ENCODE results near the gene POU2AF1. TPM values are rescaled to one million over a fixed set of nuclear protein-coding genes. Genes with fewer than 3 reads are reported as not detected.

The POU2AF1 gene
- total and polyA plus RNA-seq, 2 of the 13 experiments (the other 11 are each of a cell fraction or from before 2014, with no cell fraction given), result 1.9 to 3.6 TPM

DNA sequence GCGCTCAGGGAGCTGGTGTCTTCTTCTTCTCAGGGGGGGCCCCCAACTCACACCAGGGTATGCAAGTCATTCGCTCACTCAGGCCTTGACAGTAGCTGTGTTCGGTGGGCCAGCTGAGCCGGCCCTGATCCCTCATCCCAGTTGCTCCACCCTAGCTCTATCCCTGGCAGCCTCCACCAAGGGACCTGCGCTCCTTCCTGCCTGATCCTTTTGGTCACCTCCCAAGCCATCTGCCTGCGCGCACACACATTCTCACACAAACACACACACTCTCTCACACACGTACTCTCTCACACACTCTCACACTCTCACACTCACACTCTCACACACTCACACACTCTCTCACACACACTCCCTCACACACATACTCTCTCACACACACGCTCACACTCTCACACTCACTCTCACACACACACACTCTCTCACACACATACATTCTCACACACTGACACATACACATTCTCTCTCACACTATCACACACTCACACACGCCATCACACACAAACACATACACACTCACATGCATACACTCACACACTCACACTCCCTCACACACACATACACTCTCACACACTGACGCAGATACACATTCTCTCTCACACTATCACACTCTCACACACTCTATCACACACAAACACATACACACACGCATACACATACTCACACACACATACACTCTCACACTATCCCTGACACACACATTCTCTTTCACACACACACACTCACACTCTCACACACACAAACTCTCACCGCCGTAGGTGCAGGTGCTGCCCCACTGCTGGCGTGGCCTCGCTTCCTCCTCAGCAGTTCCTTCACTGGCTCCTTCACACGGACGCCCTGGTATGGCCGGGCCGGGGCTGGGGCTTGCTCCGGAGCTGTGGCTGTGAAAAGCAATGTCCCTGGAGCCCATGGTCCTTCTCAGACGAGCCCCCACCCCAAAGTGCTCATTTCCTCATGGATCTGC, 20.8 kb downstream of the POU2AF1 start:
- FAIRE-seq, result no peak
- TF ChIP-seq ZBTB42 (CRISPR knock-in tag; IDR thresholded peaks at IDR 0.05) (no peak), RFX3 (CRISPR knock-in tag; IDR thresholded peaks at IDR 0.05) (no peak), CCDC6 (CRISPR knock-in tag; IDR thresholded peaks at IDR 0.05) (no peak), SKI (IDR thresholded peaks at IDR 0.05; ENCODE audit: partially characterized antibody) (no peak), KDM5A (IDR thresholded peaks at IDR 0.05; ENCODE audit: borderline replicate concordance, low read length) (no peak), ZNF282 (IDR thresholded peaks at IDR 0.05; ENCODE audit: partially characterized antibody) (no peak), ZFYVE20 (CRISPR knock-in tag; IDR thresholded peaks at IDR 0.05; ENCODE audit: borderline replicate concordance, low read depth) (no peak)
- TF ChIP-seq, protein P1, sequence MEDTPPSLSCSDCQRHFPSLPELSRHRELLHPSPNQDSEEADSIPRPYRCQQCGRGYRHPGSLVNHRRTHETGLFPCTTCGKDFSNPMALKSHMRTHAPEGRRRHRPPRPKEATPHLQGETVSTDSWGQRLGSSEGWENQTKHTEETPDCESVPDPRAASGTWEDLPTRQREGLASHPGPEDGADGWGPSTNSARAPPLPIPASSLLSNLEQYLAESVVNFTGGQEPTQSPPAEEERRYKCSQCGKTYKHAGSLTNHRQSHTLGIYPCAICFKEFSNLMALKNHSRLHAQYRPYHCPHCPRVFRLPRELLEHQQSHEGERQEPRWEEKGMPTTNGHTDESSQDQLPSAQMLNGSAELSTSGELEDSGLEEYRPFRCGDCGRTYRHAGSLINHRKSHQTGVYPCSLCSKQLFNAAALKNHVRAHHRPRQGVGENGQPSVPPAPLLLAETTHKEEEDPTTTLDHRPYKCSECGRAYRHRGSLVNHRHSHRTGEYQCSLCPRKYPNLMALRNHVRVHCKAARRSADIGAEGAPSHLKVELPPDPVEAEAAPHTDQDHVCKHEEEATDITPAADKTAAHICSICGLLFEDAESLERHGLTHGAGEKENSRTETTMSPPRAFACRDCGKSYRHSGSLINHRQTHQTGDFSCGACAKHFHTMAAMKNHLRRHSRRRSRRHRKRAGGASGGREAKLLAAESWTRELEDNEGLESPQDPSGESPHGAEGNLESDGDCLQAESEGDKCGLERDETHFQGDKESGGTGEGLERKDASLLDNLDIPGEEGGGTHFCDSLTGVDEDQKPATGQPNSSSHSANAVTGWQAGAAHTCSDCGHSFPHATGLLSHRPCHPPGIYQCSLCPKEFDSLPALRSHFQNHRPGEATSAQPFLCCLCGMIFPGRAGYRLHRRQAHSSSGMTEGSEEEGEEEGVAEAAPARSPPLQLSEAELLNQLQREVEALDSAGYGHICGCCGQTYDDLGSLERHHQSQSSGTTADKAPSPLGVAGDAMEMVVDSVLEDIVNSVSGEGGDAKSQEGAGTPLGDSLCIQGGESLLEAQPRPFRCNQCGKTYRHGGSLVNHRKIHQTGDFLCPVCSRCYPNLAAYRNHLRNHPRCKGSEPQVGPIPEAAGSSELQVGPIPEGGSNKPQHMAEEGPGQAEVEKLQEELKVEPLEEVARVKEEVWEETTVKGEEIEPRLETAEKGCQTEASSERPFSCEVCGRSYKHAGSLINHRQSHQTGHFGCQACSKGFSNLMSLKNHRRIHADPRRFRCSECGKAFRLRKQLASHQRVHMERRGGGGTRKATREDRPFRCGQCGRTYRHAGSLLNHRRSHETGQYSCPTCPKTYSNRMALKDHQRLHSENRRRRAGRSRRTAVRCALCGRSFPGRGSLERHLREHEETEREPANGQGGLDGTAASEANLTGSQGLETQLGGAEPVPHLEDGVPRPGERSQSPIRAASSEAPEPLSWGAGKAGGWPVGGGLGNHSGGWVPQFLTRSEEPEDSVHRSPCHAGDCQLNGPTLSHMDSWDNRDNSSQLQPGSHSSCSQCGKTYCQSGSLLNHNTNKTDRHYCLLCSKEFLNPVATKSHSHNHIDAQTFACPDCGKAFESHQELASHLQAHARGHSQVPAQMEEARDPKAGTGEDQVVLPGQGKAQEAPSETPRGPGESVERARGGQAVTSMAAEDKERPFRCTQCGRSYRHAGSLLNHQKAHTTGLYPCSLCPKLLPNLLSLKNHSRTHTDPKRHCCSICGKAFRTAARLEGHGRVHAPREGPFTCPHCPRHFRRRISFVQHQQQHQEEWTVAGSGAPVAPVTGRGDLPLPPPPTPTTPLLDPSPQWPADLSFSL (CRISPR knock-in tag; IDR thresholded peaks at IDR 0.05), result peak; percentile 52; the same call in 1 of the 2 replicates
- TF ChIP-seq, protein P2, sequence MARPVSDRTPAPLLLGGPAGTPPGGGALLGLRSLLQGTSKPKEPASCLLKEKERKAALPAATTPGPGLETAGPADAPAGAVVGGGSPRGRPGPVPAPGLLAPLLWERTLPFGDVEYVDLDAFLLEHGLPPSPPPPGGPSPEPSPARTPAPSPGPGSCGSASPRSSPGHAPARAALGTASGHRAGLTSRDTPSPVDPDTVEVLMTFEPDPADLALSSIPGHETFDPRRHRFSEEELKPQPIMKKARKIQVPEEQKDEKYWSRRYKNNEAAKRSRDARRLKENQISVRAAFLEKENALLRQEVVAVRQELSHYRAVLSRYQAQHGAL (CRISPR knock-in tag; IDR thresholded peaks at IDR 0.05; ENCODE audit: not compliant biosample characterization), result no peak
- TF ChIP-seq, protein P3, sequence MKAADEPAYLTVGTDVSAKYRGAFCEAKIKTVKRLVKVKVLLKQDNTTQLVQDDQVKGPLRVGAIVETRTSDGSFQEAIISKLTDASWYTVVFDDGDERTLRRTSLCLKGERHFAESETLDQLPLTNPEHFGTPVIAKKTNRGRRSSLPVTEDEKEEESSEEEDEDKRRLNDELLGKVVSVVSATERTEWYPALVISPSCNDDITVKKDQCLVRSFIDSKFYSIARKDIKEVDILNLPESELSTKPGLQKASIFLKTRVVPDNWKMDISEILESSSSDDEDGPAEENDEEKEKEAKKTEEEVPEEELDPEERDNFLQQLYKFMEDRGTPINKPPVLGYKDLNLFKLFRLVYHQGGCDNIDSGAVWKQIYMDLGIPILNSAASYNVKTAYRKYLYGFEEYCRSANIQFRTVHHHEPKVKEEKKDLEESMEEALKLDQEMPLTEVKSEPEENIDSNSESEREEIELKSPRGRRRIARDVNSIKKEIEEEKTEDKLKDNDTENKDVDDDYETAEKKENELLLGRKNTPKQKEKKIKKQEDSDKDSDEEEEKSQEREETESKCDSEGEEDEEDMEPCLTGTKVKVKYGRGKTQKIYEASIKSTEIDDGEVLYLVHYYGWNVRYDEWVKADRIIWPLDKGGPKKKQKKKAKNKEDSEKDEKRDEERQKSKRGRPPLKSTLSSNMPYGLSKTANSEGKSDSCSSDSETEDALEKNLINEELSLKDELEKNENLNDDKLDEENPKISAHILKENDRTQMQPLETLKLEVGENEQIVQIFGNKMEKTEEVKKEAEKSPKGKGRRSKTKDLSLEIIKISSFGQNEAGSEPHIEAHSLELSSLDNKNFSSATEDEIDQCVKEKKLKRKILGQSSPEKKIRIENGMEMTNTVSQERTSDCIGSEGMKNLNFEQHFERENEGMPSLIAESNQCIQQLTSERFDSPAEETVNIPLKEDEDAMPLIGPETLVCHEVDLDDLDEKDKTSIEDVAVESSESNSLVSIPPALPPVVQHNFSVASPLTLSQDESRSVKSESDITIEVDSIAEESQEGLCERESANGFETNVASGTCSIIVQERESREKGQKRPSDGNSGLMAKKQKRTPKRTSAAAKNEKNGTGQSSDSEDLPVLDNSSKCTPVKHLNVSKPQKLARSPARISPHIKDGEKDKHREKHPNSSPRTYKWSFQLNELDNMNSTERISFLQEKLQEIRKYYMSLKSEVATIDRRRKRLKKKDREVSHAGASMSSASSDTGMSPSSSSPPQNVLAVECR (CRISPR knock-in tag; IDR thresholded peaks at IDR 0.05; ENCODE audit: borderline replicate concordance), result 0 out of 2 replicates have a peak, but pooled peaks have one; percentile 8

More for the DNA sequence above, 20.8 kb downstream of the POU2AF1 start:
- Histone ChIP-seq H2AFZ (ENCODE audit: low read length) (no peak overlapping the region), H3K9ac (ENCODE audit: insufficient read depth, low read depth, low read length) (peak overlapping the region; percentile 81), H3K79me2 (ENCODE audit: insufficient read depth, low read length) (no peaks in the 10 kb centered on the region), H4K20me1 (ENCODE audit: insufficient read depth, low read length) (no peaks in the 10 kb centered on the region), H3K9me3 (ENCODE audit: low read length) (no peaks in the 10 kb centered on the region), H3K4me3 (replicated peaks in 1 of 3; ENCODE audit: insufficient read depth in 1 of 3, low read depth in 2 of 3, low read length in 3 of 3) (no peak overlapping the region), H3K27ac (ENCODE audit: extremely low read length, insufficient read depth, low read length) (peak overlapping the region; percentile 98), H3K27me3 (ENCODE audit: control insufficient read depth in 1 of 2, insufficient read depth in 2 of 2, low read length in 2 of 2) (no peaks in the 10 kb centered on the region), H3K36me3 (replicated peaks in 1 of 2; ENCODE audit: control insufficient read depth in 1 of 2, insufficient read depth in 2 of 2, low read length in 2 of 2) (no peaks in the 10 kb centered on the region), H3K4me2 (ENCODE audit: low read depth, low read length) (peak overlapping the region; percentile 68; the same call in 1 of the 2 replicates), H3K4me1 (ENCODE audit: insufficient read depth, low read length) (peaks cover 100% of the 10 kb centered on the region)
- no peak for DNase-seq (ENCODE audit: low spot score)
- intact Hi-C loops (cut with micrococcal nuclease; ENCODE audit: unreplicated experiment) (no loop called here), in situ Hi-C loops (cut with HindIII; ENCODE audit: extremely low pct_ligation_motif_present, low pct_unique_long_range_greater_than_20kb) (loop anchor here (5.0 kb wide), 1 partner anchor 61 kb away; the partner anchor contains the start of gene POU2AF3)
- 83% methylated on average over 22 of the region's 22 CpGs for whole genome bisulfite sequencing (ENCODE audit: low lambda C conversion rate)
- CTCF ChIA-PET (ENCODE audit: low intra/inter-chr PET ratio, low total read pairs), result interaction anchor here (1.3 to 2.4 kb wide), 3 partner anchors 60 to 75 kb away, joined by 4 to 23 read pairs (median 5); partner anchors contain the start of gene POU2AF3
- ATAC-seq, result no peak
- no TSS peak for BruUV-seq (replicated peaks)
- POLR2A ChIA-PET, result interaction anchor here (1.3 to 12.2 kb wide), 3 partner anchors 7 to 59 kb away, joined by 3 to 197 read pairs (median 21); partner anchors contain the start of gene POU2AF3
